Myocyte (in vitro differentiated cells): ENCODE results near the gene ZNF490. TPM values are rescaled to one million over a fixed set of nuclear protein-coding genes. Genes with fewer than 3 reads are reported as not detected.
"Not testable (repeated sequence)": the region's sequence is repeated elsewhere in the genome, so short reads cannot be mapped to it uniquely, and the experiment has no call there.

ENCODE experiments used
- DNase-seq: peaks from one replicate; pipeline ENCODE4 v3.0.0-alpha.2; 2012; ENCODE audit warnings: low read depth
- polyA plus RNA-seq: library from polyadenylated mRNA; unstranded; fragments of >200 nt; gene quantifications from one replicate; pipeline ENCODE4 v1.2.1, GENCODE V29; 2012; ENCODE audit warnings: missing spikeins
- total RNA-seq: library from RNA; depleted of rRNA; stranded (reverse); fragments of >200 nt; gene quantifications from 2 replicates; pipeline ENCODE4 v1.2.3, GENCODE V29; 2014

The ZNF490 gene
- total RNA-seq = 5.8 and 8.6 TPM in 2 replicates
- 2.0 TPM for polyA plus RNA-seq

GRCh38 chr19:12610540-12611360 lies at the start of gene ZNF490, which contains the start of gene ZNF791:
Gene ZNF490, minus strand, starts transcription at chr19:12610813. Its CDS starts 133 bp downstream, at chr19:12610680.
Gene ZNF791, plus strand, starts transcription at chr19:12610920. Its CDS starts 160 bp downstream, at chr19:12611080.
- peak; percentile 99 for DNase-seq

- no peak for DNase-seq
Observed at GRCh38 chr19:12657966-12658365, 47.4 kb upstream of the ZNF490 start.

DNA sequence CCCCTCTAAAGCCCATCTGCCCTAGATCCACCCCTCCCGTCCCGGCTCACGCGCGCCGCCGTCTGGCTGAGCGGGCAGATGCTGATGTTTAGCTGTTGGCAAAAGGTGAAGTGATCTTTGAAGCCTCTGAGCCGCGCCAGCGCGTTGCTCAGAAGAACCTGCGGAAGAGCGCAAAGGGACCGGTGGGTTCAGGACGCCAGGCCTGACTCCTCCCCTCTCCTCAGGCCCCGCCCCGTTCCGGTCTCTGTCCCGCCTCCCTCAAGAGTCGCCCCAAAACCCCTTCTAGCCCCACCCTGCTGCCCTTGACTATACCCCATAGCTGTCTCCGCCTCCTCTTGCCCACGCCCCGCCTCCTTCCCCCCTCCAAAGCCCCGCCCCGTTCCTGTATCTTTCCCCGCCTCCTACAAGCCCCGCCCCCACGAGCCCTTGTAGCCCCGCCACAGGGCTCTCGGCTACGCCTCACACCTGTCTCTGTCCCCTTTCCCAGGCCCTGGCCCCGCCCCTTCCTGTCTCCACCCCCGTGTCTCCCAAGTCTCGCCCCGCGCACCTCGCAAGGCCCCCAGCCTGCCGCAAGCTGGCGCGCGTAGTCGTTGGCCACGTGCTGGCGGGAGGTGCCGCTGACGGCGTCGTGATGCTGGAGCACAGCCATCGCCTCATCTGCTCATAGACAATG lies 46.4 kb upstream of the ZNF490 start:
- DNase-seq = no peak

GRCh38 chr19:12655546-12655945 lies 44.9 kb upstream of the ZNF490 start:
- DNase-seq = no peak

DNA sequence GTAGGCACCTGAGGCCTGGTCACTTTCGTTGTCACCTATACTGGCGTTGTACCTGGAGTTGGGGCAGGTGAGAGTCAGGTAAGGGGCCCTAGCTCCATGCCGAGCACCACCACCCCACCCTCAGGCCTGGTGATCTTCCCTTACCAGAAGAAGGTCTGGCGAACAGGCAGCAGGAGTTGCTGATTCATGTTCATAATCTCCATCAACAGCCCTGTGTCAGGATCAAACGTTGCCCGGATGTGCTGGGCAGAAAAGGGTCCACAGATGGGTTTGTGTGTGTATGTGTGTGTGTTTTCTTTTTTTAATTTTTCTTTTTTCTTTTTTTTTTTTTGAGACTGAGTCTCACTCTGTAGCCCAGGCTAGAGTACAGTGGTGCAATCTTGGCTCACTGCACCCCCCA lies 41.6 kb upstream of the ZNF490 start:
- DNase-seq = no peak

DNA sequence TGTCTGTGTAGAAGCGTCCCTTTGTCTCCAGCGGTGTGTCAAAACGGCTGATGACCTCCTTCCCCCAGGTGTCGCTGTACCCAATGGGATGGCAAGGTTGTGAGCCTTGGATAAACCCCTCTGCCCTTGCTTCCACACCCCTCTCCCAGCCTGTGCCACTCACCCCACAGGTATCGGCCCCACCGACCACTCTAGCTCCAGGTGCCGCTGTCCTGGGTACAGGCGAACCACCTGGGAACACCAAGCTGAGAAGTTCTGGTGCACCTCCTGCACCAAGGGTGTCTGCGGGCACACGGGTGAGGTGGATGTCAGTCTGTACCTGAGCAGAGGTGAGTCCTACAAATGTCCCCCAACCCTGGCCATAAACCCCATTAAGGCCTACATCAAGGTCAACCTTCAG lies 39.3 kb upstream of the ZNF490 start:
- DNase-seq = no peak

DNA sequence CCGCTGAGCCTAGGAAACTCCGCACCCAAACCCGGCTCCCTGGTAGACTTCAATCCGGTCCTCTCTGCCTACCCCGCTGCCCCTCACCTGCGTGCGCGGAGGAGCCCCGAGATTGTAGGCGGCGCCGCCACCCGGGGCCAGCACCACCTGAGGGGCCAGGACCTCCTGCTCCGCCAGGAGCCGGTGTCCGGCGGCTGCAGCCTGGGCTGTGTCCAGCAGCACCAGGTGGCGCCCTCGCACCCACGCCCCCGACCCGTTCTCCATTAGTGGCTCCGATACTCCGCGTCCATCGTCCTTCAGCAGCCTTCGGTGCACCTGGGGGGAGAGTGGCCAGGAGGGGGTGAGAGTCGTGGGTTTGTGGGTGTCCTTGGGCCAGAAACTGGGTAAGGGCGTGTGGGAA lies 37.5 kb upstream of the ZNF490 start:
- no peak for DNase-seq

DNA sequence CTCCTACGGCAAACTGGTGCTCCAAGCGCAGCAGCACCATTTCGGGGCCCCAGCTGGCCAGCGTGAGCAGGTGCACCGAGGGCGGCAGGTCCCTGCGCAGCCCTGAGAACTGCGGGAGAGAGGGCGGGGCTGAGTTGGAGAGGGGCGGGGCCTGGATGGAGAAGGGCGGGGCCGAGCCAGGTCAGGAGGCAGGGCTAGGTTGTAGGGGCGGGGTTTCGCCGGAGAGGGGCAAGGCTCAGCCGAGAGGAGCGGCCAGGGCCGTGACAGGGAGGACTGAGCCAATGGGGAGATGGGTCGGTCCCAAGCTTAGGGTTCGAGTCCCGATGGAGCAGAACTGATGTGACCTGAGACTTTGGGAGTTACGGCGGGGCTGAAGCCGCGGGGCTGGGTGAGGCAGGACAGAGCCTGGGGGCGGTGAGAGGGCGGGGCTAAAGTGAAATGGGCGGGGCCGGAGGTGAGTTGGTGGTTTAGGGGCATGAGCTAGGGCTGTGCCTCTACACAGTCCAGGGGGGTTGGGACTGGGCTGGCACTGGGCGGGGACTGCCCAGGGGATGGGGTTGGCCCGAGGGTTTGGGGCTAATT lies 37.0 kb upstream of the ZNF490 start:
- DNase-seq = no peak

GRCh38 chr19:12647047-12647446 lies 36.4 kb upstream of the ZNF490 start:
- no peak for DNase-seq

DNA sequence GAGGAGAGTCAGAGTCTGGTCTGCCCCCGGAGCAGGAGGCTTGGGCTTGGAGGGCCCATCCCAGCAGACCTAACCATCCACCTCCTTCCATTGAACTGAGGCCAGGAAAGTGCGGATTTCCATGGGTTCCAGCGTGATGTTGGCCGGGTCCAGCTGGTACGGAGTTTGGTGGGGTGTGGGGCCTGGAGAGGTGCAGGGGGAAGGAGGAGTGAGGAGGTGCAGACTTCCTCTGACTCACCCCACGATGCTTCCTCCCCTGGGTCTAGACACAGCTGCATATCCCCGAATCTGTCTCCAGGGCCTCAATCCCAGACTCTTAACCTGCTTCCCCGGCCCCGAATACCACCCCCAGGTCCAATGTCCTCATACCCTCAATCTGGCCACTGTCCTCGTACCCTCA lies 35.9 kb upstream of the ZNF490 start:
- no peak for DNase-seq

GRCh38 chr19:12643716-12644115 lies 33.1 kb upstream of the ZNF490 start:
- not testable (repeated sequence) for DNase-seq

- no peak for DNase-seq
Observed at GRCh38 chr19:12642506-12642905, 31.9 kb upstream of the ZNF490 start.

DNA sequence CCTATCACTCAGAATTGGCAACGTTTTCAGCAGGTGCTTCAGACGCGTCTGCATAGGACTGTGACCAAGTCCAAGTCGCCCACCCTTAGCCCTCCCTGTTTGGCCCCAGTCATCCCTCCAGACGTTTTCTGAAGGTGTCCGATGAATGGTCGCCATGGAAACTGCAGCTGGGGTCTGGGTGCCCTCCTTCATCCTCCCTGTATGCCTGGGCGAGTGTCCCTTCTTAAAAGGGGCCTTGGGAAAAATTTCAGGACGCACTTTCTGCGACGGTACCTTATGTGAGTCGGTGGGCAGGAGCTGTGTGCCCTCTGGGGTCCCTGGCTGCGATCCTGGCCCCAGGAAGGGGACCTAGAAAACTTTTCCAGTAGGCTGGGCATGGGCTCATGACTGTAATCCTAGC lies 30.8 kb upstream of the ZNF490 start:
- no peak for DNase-seq

GRCh38 chr19:12639901-12640613 lies 29.4 kb upstream of the ZNF490 start:
- DNase-seq = peak; percentile 66

DNA sequence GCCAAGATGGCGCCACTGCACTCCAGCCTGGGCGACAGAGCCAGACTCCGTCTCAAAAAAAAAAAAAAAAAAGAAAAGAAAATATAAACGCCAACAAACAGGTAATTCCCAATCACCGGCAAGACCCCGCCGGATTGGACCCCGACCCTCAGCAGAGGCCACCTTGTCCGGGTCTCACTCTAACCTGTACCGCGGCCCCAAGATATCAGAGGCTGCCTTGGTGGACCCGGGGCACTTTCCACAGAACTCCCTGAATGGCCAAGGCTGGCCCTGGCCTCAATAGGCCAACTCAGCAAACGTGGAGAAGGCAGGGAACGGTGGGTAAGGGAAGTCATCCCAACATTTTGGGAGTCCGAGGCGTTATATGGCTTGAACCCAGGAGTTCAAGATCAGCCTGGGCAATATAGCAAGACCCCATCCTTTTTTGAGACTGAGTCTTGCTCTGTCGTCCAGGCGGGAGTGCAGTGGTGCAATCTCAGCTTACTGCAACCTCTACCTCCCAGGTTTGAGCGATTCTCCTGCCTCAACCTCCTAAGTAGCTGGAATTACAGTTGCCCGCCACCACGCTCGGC lies 28.1 kb upstream of the ZNF490 start:
- no peak for DNase-seq

DNA sequence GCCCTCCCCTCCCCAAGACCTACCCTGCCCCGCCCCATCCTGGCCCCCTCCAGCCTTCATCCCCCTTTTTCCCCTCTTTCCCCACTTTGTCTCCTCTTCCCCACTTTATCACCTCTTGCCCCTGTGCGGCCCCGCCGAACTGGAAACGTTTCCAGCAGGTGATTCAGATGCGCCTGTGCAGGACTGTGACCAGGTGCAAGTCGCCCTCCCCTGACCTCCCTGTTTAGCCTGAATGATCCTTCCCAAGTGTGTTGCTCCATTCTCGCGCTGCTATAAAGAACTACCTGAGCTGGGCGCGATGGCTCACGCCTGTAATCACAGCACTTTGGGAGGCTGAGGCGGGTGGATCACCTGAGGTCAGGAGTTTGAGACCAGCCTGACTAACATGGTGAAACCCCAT lies 26.0 kb upstream of the ZNF490 start:
- no peak for DNase-seq

DNA sequence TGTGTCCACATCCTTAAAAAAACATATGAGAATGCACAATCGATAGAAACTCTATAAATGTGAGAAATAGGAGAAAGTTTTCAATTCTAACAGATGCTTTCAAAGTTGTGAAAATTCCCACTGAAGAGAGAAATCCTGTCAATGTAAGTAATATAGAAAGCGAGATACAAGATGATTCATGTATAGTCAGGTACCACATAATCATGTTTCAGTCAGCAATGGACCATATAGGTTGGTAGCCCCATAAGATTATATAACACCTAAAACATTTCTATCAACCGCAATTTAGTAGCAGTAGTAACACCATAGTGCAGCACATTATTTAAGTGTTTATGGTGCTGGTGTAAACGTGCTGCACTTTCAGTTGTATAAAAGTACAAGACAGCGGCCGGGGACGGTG lies 18.6 kb upstream of the ZNF490 start:
- no peak for DNase-seq

DNA sequence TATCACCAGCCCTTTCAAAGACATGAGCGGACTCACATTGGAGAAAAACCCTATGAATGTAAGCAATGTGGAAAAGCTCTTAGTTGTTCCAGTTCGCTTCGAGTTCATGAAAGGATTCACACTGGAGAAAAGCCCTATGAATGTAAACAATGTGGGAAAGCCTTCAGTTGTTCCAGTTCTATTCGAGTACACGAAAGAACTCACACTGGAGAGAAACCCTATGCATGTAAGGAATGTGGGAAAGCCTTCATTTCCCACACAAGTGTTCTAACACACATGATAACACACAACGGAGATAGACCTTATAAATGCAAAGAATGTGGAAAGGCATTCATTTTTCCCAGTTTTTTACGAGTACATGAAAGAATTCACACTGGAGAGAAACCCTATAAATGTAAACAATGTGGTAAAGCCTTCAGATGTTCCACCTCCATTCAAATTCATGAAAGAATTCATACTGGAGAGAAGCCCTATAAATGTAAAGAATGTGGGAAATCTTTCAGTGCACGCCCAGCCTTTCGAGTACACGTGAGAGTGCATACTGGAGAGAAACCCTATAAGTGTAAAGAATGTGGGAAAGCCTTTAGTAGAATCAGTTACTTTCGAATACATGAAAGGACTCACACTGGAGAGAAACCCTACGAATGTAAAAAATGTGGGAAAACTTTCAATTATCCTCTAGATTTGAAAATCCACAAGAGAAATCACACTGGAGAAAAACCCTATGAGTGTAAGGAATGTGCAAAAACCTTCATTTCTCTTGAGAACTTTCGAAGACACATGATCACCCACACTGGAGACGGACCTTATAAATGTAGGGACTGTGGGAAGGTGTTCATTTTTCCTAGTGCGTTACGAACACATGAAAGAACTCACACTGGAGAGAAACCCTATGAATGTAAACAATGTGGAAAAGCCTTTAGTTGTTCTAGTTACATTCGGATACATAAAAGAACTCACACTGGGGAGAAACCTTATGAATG lies 17.7 kb upstream of the ZNF490 start:
- DNase-seq = no peak

DNA sequence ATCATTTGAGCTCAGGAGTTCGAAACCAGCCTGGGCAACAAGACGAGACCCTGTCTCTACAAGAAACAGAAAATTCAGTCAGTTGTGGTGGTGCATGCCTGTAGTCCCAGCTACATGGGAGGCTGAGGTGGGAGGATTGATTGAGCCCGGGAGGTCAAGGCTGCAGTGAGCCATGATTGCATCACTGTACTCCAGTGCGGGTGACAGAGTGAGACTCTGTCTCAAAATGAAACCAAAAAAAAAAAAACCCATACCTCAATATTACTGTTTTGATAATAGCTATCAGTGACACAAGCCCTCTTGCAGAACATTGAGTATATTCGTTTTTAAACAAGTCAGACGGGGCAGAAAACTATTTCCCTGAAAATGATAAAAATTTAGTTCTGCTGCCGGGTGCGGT lies 16.3 kb upstream of the ZNF490 start:
- DNase-seq = no peak
